Measurements from ENCODE around the gene MGAT4A. TPM values are rescaled to one million over a fixed set of nuclear protein-coding genes. Genes with fewer than 3 reads are reported as not detected.
"Not testable (repeated sequence)": the region's sequence is repeated elsewhere in the genome, so short reads cannot be mapped to it uniquely, and the experiment has no call there.

MGAT4A gene
- polyA plus RNA-seq, 3 donors: 8.5 to 16.6 (median 12.7) TPM

GRCh38 chr2:98761909-98762308 lies 31.0 kb upstream of the MGAT4A start:
- no peak overlapping the region for H3K27ac ChIP-seq (ENCODE audit: low read depth, low read length)

DNA sequence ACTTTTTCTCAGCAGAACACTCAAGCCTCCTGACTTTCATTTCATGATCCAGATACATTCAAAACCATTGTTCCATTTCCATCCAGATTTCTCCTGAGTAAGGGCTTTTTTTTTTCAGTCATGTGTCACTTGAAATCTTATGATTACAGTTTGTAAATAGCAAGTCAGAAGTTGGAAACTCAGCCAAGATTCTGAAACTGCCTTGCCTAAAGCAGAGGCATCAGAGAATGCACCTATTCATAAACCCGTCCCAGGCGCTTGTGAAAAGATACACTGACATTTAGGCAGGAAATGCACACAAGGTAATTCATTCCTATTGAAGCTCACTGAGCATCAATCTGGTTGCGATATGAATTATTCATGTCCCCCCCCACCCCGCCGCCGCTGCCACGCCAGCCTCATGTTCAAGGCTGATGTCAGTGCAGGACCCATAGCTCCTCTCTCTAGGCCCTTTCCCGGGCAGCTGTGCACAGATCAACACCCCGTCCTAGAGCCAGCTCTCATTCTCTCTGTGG lies 30.4 kb upstream of the MGAT4A start:
- WGBS, 3 donors: 35 to 78% (median 76%) methylated on average over 9 of the region's 9 CpGs

More at GRCh38 chr2:98761909-98762308, 31.0 kb upstream of the MGAT4A start:
- 82 to 89% (median 87%) methylated on average over 6 of the region's 6 CpGs for WGBS, 3 donors

DNA sequence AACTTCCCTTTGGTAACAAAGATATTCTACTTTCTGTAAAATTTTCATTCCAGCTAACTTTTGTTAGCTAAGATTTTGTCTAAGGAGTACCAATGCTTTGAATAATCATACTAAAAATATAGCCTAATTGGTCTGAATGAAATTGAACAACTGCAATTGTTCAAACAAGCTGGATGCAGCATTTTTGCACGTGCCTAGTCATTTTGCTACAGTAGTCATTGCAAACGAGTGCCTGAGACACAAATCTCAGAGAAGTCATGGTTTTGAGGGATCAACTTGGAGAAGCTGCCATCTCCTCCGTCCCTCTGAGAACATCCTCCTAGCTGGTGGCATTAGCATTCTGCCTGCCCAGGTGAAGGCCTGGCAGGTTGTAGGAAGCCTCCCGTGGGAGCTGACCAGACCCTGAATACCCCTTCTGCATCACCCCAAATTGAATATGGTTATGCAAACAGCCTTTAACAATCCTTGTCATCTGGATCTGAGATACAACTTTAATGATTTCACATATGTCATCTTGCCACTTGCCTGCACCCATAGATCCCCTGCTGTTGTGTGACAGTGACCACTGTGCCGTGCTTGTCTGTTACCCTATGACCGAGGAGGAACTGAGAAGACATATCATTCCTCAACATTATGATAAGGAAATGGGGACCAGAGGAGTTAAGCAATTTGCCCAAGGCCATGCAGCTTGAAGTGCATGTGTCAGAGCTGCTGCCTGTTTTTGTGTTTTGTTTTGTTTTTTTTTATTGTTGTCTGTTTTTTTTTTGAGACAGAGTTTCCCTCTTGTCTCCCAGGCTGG lies 29.1 kb upstream of the MGAT4A start:
- no peak overlapping the region for H3K27ac ChIP-seq (ENCODE audit: low read depth, low read length)
- 56 to 81% (median 60%) methylated on average over 6 of the region's 6 CpGs for WGBS, 3 donors

More for the DNA sequence above, 30.4 kb upstream of the MGAT4A start:
- no peak overlapping the region for H3K27ac ChIP-seq (ENCODE audit: low read depth, low read length)

DNA sequence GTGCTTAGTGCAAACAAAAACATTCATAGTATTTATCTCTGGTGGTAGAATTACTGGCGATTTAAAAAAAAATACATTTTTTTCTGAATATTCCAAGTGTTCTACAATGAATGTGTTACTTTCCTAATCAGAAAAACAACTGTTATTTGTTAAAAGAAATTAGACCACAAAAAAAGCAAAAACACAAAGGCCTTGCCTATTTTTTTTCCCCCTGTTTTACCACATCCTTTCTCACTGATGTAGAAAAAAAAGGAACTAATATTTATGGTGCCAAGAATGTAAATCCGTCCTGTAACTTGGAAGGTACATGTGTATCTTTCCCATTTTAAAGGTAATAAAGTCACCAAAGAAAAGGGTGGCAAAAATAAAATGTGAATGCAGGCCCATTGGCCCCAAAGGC lies 28.4 kb upstream of the MGAT4A start:
- H3K27ac ChIP-seq (ENCODE audit: low read depth, low read length): no peak overlapping the region
- 36 to 83% (median 47%) methylated on average over 2 of the region's 2 CpGs for WGBS, 3 donors

- WGBS, 3 donors: 8 to 17% (median 8%) methylated on average over 9 of the region's 9 CpGs
- H3K27ac ChIP-seq (ENCODE audit: low read depth, low read length): no peak overlapping the region
Measured at GRCh38 chr2:98757904-98758421, 27.0 kb upstream of the MGAT4A start.

DNA sequence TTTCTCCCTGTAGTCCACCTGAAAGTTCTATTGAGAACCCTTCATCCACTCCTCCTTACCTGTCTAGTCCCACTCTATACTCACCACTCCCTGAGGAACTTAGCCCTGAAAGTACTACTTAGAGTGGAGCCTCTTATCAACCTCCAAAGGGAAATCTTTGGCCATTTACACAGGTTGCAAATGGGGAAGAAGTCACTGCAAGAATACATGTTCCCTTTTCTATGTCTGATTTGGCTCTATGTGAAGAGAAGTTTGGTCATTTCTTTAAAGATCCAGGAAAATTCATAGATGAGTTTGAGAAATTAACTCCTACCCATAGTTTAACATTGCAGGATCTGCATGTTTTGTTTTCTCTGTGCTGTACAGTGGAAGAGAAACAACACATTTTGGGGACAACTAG lies 22.9 kb upstream of the MGAT4A start:
- H3K27ac ChIP-seq (ENCODE audit: low read depth, low read length): no peak overlapping the region

DNA sequence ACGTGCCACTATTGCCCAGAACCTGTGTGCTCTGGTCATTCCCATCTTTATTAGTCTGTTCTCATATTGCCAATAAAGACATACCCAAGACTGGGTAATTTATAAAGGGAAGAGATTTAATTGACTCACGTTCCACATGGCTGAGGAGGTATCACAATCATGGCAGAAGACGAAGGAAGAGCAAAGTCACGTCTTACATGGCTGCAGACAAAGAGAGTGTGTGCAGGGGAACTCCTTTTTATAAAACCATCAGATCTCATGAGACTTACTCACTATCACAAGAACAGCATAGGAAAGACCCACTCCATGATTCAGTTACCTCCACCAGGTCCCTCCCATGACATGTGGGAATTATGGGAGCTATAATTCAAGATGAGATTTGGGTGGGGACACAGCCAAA lies 21.8 kb upstream of the MGAT4A start:
- not testable (repeated sequence) for H3K27ac ChIP-seq (ENCODE audit: low read depth, low read length)
- WGBS, 3 donors: 80 to 93% (median 84%) methylated on average over 4 of the region's 4 CpGs

GRCh38 chr2:98751748-98752147 lies 20.8 kb upstream of the MGAT4A start:
- WGBS, 3 donors: 69 to 80% (median 79%) methylated on average over 1 of the region's 1 CpG
- no peak overlapping the region for H3K27ac ChIP-seq (ENCODE audit: low read depth, low read length)

- WGBS, 3 donors: 94 to 95% (median 95%) methylated on average over 9 of the region's 9 CpGs
- H3K27ac ChIP-seq (ENCODE audit: low read depth, low read length): no peak overlapping the region
Measured at GRCh38 chr2:98750593-98751282, 19.8 kb upstream of the MGAT4A start.

GRCh38 chr2:98749066-98749450 lies 18.1 kb upstream of the MGAT4A start:
- H3K27ac ChIP-seq (ENCODE audit: low read depth, low read length): no peak overlapping the region

- H3K27ac ChIP-seq (ENCODE audit: low read depth, low read length): no peak overlapping the region
- WGBS, 3 donors: 73 to 85% (median 80%) methylated on average over 13 of the region's 13 CpGs
Measured at GRCh38 chr2:98748292-98749065, 17.5 kb upstream of the MGAT4A start.

DNA sequence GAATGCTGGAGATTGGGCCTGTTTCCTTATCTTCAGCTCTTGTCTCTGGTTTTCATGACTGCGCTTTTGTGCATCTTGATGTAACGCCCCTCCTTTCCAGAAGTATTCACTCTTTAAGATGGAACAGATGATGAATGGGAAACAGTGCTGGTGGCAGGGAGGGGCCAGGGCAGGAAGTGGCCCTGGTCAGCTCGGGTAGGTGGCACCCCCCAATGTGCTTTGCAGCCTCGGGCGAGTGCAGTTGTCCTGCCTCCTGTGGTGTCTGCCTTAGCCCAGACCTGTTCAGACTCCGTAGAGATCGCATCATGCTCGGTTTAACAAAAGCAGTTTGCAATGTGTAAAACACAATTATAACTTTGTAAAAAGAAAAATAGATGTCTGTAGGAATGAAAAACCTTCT lies 17.0 kb upstream of the MGAT4A start:
- no peak overlapping the region for H3K27ac ChIP-seq (ENCODE audit: low read depth, low read length)
- WGBS, 3 donors: 65 to 79% (median 67%) methylated on average over 8 of the region's 8 CpGs

- no peak overlapping the region for H3K27ac ChIP-seq (ENCODE audit: low read depth, low read length)
Measured at GRCh38 chr2:98746426-98746825, 15.5 kb upstream of the MGAT4A start.

GRCh38 chr2:98744595-98744994 lies 13.7 kb upstream of the MGAT4A start:
- WGBS, 3 donors: 73 to 83% (median 77%) methylated on average over 5 of the region's 5 CpGs
- no peak overlapping the region for H3K27ac ChIP-seq (ENCODE audit: low read depth, low read length)

GRCh38 chr2:98743835-98744234 lies 12.9 kb upstream of the MGAT4A start:
- no peak overlapping the region for H3K27ac ChIP-seq (ENCODE audit: low read depth, low read length)
- 84 to 100% (median 95%) methylated on average over 1 of the region's 1 CpG for WGBS, 3 donors

DNA sequence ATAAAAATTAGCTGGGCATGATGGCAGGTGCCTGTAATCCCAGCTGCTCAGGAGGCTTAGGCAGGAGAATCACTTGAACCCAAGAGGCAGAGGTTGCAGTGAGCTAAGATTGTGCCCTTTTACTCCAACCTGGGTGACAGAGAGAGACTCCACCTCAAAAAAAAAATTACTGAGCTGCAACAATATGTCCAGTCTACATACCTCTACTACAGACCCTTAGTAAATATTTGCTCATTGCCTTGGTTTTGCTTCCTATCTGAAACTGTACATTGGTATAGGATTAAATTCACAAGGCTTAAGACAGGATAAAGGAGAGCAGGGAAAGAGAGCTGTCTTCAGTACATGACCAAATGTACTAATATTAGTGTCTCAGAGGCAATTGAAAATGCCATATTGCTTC lies 8.1 kb upstream of the MGAT4A start:
- no peak overlapping the region for H3K27ac ChIP-seq (ENCODE audit: low read depth, low read length)

- 62 to 94% (median 90%) methylated on average over 3 of the region's 3 CpGs for WGBS, 3 donors
- no peak overlapping the region for H3K27ac ChIP-seq (ENCODE audit: low read depth, low read length)
Measured at GRCh38 chr2:98738304-98738703, 7.4 kb upstream of the MGAT4A start.

GRCh38 chr2:98737848-98738247 lies 6.9 kb upstream of the MGAT4A start:
- WGBS, 3 donors: 65 to 97% (median 95%) methylated on average over 4 of the region's 4 CpGs
- H3K27ac ChIP-seq (ENCODE audit: low read depth, low read length): no peak overlapping the region

- 75 to 86% (median 80%) methylated on average over 2 of the region's 2 CpGs for WGBS, 3 donors
- H3K27ac ChIP-seq (ENCODE audit: low read depth, low read length): no peak overlapping the region
Measured at GRCh38 chr2:98736464-98736889, 5.5 kb upstream of the MGAT4A start.
